Measurements from ENCODE around the gene SQSTM1. TPM values are rescaled to one million over a fixed set of nuclear protein-coding genes. Genes with fewer than 3 reads are reported as not detected.

SQSTM1 gene
- total RNA-seq, 2 experiments from 2014 or later, result 111 to 117 TPM

Other genes with a start within 250 kb of the SQSTM1 start
- gene HNRNPH1, start 197.2 kb upstream of the SQSTM1 start, total RNA-seq, result 100 to 1,000 TPM; 840 to 912 TPM
- 1 to 10 TPM in 1 of 2 experiments, under 1 TPM in 1; 0.68 to 1.1 TPM for gene CBY3, start 139.9 kb upstream of the SQSTM1 start, total RNA-seq
- 100 to 1,000 TPM; 535 to 571 TPM for gene CANX, start 121.9 kb upstream of the SQSTM1 start, total RNA-seq
- 10 to 100 TPM; 24.1 to 24.2 TPM for gene MAML1, start 88.1 kb upstream of the SQSTM1 start, total RNA-seq
- under 1 TPM in 1 of 2 experiments, not detected in 1; 0.29 TPM for gene LTC4S, start 26.9 kb upstream of the SQSTM1 start, total RNA-seq
- 10 to 100 TPM; 67.9 to 71.5 TPM for gene MGAT4B, start 14.0 kb upstream of the SQSTM1 start, total RNA-seq
- gene MRNIP, start 37.9 kb downstream of the SQSTM1 start, total RNA-seq, result 10 to 100 TPM; 12.3 to 13.9 TPM
- gene TBC1D9B, start 87.0 kb downstream of the SQSTM1 start, total RNA-seq, result 10 to 100 TPM; 73.1 to 74.9 TPM

All from activated naive CD8-positive, alpha-beta T cell treated with anti-CD3 and anti-CD28 coated beads for 36 hours (primary cell).